GM12801 (cell line): ENCODE measurements around the gene OR4E1.

Experiments used
- TF ChIP-seq, protein P1 (sequence below): IDR thresholded peaks from one replicate; pipeline ENCODE4 v1.5.1; 2011; ENCODE audit warnings: control low read depth; ENCODE audit not compliant: insufficient read length; ENCODE audit errors: extremely low read depth

The OR4E1 gene

DNA sequence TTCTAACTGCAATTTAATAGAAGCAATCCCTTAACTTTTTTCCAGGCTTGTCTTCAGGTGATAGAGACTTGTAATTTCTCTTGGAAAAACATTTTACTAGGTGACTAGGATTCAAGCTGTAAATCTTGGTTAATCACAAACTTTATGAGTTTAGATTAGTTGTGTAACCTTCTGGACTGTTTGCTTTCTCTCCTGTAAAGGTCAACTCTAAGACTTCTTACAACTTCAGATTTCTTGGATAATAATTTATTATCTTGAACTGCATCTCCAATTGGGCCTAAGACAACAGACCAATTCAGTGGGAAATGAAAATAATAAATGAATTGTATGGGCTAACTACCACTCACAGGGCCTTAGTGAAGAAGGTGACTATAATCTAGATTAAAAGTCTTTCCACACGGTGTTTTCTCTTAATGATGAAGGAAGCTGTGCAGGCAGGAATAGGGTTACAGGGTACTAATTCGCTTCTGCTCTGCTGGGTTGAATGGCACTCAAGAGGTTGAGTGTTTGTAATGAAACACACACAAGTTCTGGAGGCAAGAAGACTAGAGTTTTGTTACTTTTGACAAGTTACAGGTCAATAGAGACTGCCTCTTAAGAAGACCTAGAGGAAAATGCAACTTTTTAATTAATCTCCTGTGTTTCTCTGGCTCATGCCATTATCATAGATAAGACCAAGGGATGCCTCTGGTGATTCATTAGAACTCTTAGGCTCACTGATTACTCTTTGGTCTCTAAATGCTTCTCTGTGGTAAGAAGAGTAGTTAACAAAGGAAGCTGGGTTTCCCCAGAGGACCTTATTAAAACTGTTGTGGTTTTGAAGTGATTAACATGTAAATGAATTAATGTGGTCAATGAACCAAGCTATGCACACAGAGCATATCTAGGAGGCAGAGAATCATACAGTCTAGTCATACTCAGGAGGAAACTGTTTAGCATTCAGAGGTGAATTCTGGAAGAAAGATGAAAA lies 30.0 kb upstream of the OR4E1 start:
- TF ChIP-seq, protein P1, sequence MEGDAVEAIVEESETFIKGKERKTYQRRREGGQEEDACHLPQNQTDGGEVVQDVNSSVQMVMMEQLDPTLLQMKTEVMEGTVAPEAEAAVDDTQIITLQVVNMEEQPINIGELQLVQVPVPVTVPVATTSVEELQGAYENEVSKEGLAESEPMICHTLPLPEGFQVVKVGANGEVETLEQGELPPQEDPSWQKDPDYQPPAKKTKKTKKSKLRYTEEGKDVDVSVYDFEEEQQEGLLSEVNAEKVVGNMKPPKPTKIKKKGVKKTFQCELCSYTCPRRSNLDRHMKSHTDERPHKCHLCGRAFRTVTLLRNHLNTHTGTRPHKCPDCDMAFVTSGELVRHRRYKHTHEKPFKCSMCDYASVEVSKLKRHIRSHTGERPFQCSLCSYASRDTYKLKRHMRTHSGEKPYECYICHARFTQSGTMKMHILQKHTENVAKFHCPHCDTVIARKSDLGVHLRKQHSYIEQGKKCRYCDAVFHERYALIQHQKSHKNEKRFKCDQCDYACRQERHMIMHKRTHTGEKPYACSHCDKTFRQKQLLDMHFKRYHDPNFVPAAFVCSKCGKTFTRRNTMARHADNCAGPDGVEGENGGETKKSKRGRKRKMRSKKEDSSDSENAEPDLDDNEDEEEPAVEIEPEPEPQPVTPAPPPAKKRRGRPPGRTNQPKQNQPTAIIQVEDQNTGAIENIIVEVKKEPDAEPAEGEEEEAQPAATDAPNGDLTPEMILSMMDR = no peak

DNA sequence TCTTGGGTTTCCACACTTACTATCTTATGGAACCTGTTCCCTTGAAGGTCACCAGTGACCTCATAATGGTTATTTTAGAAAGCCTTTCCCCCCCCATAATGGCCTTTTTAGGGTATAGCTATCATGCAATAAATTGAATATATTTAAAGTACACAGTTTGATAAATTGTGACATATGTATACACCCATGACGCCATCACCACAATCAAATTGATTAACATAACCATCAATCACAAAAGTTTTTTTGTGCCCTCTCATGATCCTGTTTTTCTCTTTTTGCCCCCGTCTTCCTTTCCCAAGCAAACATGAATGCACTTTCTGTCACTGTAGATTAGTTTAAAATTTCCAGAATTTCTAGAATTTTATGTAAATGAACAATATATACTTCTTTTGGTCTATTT lies 28.7 kb upstream of the OR4E1 start:
- TF ChIP-seq, protein P1 = no peak

DNA sequence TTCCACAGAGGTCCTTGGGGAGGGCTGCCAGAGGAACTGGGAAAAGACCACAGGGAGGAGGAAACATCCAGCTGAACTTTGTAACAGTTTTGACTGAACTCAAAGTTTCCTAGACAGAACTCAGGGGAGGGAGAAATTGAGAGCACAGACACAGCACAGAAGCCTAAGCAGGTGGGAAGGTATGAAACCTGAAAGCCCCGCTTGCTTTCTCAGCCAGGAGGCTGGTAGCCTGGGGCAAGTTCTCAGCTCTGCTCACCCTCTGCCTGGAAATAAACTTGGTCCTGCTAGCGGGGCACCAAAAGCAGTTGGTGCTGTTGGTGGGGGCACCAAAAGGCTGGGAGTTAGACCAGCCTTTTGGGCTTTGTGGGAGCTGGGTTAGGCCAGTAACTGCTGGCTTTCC lies 25.9 kb upstream of the OR4E1 start:
- TF ChIP-seq, protein P1 = no peak

DNA sequence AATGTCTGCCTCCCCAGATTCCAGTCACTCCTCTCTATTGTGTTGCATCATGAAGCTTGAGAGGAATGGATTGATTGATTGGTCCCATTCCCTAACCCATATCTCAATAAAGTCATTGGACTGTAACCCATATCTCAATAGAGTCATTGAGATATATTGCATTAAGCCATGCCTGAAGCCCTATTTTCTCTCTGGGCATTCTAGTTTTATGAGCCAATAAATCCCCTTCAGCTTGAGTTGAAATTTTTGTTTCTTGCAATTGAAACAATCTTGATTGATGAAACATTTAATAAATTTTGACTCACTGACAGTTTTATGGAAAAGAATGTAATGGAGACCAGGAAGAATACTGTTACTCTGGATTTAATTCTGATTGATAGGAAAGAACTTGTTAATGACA lies 20.8 kb upstream of the OR4E1 start:
- TF ChIP-seq, protein P1 = no peak

DNA sequence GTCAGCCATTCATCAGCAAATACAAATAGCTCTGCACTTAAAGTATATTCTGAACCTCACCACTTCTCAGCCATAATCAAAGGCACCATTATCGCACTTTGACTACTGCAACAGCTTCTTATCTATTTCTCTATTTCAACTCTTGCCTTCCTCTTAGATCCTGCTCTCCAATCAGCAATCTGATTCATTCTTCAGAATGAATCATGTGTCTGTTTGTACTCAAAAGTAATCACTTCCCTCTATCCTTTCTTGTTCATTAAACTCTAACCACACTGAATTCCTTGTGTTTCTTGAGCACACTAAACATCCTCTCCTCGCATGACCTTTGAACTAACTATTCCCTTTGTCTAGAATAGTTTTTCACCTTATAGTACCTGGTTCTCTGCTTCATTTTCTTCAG lies 12.8 kb upstream of the OR4E1 start:
- TF ChIP-seq, protein P1 = no peak

DNA sequence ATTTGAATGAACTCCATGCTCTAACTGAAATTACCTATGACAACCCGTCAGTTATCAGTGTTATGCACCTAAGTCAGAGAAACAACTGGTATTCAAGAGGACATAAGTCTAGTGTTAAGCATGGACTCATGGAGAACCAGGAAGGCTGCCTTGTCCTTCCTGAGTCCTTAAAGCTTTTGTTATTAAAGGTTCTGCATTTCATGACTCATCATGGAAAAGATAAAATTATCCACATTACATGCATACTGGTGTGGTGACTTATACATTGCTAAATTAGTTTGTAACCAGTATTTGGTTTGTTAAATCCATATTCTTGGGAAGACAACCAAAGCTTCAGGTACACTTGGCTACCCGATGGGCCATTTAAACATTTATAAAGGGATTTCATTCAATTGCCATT lies 6.5 kb upstream of the OR4E1 start:
- TF ChIP-seq, protein P1 = no peak

DNA sequence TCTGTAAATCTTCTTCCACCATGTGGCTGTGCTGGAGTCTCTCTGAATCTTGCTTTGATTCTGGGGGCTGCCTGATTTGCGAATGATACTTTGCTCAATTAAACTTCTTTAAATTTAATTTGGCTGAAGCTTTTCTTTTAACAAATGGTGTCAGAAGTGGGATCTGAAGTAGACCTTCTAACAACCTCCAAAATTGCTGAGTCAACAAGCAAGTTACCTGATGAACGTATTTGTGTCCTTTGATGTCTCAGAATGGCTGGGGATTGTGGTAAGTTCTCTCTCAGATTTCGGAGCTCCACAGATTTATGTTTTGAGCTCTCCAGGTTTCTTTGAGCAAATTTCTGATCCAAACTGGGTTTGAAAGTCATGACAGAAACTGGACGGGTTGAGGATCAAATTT lies 1.9 kb upstream of the OR4E1 start:
- TF ChIP-seq, protein P1 = no peak
